ENCODE measurements around the gene ADCY3. TPM values are rescaled to one million over a fixed set of nuclear protein-coding genes. Genes with fewer than 3 reads are reported as not detected.

ADCY3 gene
- total RNA-seq (2014; rRNA removed; shearing (Covaris generic)), result 78.1 and 80.7 TPM in 2 replicates

DNA sequence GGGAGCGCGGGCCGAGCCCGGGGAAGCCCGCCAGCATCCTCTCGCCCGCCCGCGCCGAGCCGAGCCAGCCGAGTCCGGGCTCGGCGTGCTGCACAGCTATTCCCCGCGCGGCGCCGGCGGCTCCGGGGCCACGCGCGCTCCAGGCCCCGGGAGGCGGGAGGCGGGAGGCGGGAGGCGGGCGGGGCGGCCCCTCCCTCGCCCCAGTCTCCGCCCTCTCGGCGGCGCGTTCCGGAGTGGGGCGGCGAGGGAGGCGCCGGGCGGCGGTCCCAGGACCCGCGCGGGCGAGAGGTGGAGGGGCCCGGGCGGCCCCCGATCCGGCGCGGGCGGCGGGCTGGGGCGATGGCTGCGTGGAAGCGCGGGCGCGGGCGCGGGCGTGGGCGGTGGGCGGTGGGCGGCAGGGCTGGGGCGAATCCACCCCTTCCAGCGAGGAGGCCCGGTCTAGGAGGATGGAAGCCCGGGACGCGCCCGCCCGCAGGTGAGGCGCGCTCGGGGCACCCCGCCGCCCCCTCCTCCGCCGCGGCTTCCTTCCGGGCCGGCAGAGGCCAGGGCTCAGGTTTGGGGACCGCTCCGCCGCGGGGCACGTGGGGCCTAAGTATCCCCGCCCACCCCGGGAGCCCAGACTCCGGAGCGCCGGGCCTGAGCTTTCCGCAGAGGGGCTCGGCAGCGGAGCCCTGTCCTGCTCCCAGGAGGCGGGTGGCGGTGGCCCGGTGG lies at the start of gene ADCY3:
TSS of gene ADCY3 (minus strand) at position 140 of the 711 bp plus-strand sequence. CDS start 1,250 bp downstream, outside the sequence.
- DNase-seq (ENCODE audit: low spot score), result peak; percentile 37

DNA sequence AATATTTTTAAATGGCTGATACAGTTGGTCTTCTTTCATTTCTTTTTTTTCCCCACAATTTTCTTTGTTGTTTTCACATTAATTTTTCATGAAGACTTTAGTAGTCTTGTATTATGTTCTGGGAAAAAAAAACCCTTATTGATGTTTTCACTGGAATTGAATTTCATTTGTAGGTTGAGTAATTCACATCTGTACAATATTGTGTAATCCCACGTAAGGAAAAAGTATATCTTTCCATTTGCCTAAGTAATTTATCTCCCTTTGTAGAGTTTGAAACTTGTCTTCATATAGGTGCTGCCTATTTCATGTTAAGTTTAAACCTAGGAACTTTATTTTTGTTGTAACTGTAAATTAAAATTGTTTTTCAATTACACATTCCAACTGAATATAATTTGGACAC lies 49.7 kb upstream of the ADCY3 start:
- no peak for DNase-seq (ENCODE audit: low spot score)

DNA sequence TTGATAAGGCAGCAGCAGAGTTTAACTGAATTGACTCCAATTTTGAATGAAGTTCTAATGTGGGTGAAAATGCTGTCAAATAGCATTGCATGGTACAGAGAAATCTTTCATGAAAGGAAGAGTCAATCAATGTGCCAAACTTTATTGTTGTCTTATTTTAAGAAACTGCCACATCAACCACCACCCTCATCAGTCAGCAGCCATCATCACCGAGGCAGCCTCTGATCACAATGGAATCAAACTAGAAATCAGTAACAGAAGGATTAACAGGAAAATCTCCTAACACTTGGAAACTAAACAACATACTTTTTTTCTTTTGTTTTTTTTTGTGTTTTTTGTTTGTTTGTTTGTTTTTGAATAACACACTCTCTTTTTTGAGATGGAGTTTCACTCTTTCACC lies 41.9 kb upstream of the ADCY3 start:
- no peak for DNase-seq (ENCODE audit: low spot score)

DNA sequence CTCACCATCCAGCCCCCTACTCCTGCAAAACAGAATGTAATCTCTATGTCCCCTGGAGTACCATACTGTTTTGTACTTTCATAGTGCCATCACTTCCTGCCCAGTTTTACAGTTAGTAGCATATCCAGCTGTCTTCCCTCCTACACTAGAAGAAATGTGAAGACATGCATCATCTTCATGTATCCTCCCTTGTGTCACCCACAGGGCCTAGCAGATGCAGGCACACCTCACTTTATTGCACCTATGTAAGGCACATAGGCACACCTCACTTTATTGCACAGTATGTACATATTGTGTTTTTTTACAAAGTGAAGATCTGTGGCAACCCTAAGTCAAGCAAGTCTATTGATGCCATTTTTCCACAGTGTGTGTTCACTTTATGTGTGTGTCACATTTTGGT lies 39.7 kb upstream of the ADCY3 start:
- DNase-seq (ENCODE audit: low spot score), result no peak

DNA sequence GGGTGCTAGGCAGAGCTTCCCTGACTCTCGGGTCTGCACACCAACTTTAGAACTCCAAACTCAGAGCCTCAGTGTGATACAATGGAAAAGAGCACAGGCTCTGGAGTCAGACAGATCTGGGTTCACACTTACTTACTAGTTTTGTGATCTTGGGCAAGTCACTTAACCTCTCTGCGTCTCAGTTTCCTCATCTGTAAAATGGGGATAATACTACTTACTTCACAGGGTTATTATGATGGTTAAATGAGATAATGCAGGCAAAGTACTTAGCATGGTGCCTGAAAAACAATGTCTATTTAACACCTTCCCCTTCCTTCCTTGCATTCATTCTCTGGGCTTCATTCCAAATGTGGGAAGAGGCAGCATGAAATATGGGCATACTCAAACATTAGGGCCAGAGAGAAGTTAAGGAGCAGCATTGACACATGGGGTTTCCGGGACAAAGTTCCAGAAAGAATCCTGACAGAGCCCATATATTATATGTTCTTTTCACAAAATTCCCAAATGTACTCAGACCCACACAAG lies 38.4 kb upstream of the ADCY3 start:
- no peak for DNase-seq (ENCODE audit: low spot score)

DNA sequence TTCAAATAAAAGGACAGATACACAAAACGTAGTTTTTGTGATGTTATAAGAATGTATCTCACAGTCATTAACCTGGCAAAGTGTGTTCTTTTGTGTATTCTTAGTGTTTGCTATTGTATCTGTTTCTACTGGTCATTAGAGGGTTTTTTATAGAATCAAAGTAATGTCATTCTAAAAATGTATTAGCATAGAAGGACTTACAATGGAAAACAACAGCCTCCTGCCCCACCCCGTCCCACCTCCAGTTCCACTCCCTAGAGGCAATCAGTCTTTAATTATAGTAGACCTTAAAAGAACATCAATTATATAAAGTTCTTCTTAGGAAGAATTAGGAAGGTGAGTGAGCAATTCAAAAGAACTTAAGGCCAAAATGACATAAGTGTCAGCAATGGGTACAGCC lies 37.9 kb upstream of the ADCY3 start:
- DNase-seq (ENCODE audit: low spot score), result no peak

DNA sequence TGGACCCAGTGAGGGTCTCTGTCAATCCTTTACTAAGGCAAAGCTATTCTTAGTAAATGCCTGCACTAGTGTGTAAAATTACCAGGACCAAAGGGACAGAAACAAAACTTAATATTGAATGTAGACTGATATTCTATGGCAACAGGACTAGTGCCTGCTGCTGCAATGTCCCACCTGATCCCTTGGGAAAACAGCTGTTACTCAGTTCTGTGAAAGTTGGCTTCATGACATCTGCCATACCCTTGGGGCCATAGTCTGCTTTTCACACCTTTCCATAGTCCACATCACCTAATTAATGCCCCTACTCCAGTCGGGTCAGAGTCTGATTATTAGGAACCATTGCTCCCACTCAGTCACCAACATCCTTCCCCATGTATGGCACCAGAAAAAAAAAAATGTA lies 37.2 kb upstream of the ADCY3 start:
- DNase-seq (ENCODE audit: low spot score), result no peak

DNA sequence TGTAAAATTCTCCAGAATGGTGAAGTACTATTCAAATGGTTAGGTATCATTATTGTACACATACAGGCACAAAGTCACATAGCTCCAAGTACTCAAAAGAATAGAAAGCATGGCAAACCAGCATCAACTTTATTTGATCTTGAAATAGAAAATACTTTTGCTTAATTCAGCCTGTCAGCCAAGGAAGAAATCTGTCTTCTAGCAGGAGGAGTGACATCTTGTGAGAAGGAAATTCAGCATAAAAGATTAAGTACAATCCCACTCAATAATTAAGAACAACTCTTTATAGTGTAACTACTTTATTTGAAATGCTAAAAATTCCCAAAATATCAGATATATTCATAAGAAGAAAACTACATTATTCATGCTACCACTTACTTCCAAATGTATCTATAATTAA lies 35.9 kb upstream of the ADCY3 start:
- DNase-seq (ENCODE audit: low spot score), result no peak

DNA sequence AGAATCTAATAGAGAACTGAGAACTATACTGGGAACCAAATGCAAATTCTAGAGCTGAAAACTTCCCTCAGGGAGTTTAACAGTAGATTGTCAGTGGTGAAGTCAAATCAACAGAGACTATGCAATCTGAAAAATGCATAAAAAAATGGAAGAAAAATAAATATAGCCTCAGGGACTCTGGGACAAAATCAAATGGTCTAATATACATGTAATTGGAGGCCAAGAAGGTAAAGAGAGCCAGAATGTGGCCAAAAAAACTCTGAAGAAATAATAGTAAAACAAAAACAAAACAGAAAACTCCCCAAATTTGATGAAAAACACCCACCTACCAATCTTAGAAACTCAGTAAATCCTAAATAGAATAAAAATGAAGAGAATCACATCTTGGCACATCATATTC lies 35.2 kb upstream of the ADCY3 start:
- DNase-seq (ENCODE audit: low spot score), result no peak

DNA sequence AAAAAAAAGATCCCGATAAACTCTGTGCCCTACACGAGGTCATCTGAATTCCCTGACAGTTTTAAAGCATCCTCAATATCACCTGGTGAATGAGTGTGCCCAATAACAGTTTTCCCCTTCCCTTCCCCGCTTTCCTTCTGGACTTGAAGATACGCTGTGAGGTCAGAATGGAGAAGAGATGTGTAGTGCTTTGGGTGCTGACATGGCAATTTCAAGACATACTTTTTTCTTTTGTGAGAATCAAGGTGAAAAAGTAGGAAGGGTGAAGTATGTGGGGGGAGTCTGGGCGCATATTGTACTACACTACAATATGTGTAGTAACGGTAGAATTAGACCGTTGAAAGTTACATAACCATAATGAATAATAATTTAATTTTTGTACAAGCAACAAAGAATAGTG lies 30.1 kb upstream of the ADCY3 start:
- DNase-seq (ENCODE audit: low spot score), result no peak

DNA sequence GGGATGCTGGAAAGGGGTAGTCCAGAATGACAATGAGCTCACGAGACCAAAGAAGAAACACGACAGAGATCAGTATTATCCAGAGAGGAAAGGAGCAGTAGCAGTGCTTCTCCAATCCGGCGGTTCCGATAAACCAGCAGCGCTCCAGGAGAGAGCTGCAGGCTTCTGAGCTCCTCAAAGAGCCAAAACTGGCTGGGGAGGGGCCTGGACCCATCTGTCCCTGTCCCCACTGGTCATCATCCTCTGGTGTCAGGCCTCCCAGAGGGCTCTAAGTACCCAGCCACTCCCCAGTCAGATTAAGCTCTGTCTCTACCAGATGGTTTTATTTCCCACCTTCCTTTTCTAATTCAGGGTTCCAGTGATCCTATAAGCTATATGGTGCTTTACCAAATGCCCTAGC lies 28.5 kb upstream of the ADCY3 start:
- DNase-seq (ENCODE audit: low spot score), result no peak

DNA sequence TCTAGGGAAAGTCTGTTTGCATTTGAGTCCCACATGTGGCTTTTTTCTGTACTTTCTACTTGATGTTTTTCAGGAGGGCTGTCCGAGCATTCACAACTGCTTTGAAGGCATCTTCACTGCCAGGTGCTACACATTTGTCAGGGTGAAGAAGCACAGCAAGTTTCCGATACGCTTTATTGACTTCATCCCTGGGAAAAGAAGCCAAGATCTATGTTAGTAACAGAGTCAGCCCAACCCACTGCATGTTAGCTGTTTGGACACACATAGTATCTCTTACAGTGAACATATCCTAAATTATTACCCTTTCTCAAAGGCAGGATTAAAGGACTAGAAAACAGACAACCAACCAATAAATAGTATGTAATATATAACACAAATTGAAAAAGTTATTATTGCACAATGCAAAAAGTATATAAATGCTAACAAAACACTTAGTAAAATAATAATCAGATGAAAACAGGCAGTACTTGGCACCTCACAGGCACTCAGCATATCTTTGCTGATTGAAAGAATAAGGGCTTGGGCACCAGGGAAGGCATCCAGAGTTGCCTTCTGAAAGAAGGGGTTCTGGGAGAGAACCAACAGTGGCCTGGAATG lies 27.6 kb upstream of the ADCY3 start:
- no peak for DNase-seq (ENCODE audit: low spot score)

DNA sequence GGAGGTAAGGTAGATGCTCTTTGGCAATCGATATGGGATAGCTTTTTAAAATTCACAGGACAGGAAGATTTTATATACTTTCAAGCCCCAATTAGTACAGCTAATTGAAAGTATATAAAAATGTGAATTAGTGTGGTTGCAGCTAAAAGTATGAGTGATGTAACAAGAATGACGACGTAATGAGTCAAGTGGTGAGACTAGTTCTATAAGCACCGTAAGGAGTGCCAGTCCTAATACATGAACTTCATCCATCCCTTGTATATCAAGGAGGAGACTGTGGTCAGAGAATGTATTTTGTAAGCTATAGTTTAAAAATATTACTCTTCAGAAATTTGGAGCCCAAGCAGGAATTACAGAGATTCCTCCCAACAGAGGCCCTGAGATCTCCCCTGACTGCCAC lies 25.9 kb upstream of the ADCY3 start:
- DNase-seq (ENCODE audit: low spot score), result no peak

DNA sequence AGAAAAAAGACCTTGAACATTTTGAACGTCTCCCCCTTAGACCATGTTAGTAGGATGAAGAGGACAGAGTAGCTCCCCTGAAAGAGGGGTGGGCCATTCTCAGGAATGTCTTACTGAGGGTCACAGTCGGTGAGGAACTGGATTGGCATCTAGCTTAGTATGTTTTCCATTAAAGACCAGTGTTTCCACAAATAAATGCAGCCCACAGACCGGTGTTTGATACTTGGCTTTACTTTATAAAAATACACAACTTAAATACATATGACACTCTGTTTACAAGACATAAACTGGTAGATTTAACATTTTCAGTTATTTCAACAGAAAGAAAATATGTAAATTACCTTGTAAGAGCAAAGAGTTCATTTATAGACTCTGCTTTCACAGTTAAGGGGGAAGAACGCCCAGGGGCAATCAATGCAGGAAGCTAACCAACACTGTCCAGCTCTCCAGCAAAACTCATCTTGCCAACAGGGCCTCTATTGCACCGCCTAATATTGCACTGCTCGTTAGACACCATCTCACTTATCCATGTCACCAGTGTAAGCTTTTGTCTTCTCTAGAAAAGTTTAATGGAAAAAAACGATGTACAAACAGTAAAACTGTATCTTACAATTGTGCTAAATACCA lies 23.5 kb upstream of the ADCY3 start:
- DNase-seq (ENCODE audit: low spot score), result no peak

DNA sequence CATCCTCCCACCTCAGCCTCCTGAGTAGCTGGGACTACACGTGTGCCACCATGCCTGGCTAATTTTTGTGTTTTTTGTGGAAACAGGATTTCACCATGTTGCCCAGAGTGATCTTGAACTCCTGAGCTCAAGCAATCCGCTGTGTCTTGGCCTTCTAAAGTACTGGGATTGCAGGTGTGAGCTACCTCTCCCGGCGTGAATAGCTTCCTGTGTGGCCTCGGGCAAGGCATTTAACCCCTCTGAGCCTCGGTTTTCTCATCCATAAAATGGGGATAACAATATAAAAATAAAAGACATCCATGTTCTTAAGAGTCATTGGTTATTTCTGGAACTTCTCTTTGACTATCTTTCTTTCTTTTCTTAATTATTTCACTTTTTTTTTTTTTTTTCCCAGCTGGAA lies 19.3 kb upstream of the ADCY3 start:
- DNase-seq (ENCODE audit: low spot score), result no peak

DNA sequence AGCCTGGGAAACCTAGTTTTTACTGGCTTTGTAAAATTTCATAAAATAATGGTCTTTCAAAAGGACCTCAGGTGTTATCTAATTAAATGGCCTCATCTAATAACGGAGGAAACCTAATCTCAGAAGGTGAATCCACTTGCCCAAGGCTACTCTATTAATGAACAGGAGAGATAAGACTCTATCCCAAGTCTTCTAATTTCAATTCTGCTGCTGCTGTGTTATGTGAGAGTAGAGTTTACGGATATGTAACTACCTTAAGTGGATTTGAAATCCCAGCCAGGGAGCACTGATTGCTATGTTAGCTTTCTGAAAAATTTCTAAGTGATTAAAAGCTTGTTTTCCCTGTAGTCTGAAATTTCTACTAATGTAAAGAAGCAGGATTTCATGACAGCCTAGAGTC lies 17.2 kb upstream of the ADCY3 start:
- no peak for DNase-seq (ENCODE audit: low spot score)

DNA sequence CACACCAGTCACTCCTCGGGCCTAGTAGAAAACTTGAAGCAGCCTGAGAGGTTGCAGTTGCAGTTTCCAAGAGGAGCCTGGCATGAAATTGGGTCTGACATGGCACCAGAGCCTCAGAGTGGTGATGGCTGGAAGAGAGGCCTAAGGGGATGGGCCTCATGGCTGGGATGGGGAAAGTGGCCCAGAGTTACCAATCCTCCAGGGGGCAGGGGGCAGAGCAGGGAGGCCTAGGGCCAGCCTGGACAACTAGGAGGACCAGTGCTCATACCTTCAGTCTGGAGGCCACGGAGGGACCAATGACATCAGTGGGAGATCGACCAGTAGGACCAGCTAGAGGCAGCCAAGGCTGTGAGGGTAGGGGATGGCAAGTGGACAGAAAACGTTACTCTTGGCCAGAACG lies 15.1 kb upstream of the ADCY3 start:
- DNase-seq (ENCODE audit: low spot score), result no peak

DNA sequence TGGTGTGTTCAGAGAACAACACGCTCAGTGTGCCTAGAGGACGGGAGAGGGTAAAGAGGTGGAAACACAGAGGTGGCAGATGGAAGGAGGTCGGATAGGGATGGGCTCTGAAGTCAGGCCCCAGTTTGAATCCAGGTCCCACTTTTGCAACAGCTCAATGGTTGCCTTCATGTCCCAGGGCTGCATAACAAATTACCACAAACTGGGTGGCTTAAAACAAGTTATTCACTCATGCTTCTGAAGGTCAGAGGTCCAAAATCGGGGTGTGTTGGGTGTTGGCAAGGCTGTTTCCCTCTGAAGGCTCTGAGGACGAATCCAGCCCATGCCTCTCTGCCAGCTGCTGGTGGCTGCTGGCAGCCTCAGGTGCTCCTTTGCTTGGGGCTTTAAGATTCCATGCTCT lies 12.7 kb upstream of the ADCY3 start:
- no peak for DNase-seq (ENCODE audit: low spot score)

DNA sequence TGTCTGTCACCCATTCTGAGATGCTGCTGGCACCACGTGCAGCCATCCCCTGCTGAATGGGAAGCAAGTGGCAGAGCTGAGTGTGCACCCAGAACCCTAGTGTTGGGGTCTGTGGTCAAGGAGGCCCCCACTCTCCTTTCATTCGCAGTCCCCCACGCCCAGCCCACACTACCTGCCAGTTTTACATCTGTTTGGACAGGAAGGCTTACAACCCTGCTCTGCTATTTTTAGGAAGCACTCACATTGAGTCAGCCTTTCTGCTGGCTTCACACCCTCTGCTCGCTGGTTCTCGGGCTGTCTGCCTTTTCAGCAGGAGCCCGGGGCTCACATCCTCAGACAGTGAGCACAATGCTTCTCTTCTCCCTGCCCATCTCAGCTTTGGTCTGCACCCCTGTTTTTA lies 10.7 kb upstream of the ADCY3 start:
- no peak for DNase-seq (ENCODE audit: low spot score)

DNA sequence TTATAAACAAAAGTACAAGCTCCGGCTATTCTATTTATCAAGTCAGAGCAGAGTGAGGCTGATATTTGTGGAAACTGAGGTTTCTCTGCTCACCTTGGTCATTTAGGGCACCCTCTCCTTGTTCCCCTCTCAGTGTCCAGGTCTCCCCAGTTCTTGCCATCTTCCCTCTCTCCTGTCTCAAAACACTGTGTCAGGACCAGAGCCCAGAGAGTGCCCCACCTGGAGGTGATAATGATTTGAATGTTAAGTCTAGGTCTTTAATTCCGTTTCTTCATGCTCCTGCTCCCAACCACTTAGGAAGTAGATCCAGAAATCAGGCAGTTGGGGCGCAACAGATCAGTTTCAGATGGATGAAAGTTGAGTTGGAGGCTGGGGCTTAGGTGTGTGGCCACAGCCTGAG lies 9.2 kb upstream of the ADCY3 start:
- peak; percentile 28 for DNase-seq (ENCODE audit: low spot score)

DNA sequence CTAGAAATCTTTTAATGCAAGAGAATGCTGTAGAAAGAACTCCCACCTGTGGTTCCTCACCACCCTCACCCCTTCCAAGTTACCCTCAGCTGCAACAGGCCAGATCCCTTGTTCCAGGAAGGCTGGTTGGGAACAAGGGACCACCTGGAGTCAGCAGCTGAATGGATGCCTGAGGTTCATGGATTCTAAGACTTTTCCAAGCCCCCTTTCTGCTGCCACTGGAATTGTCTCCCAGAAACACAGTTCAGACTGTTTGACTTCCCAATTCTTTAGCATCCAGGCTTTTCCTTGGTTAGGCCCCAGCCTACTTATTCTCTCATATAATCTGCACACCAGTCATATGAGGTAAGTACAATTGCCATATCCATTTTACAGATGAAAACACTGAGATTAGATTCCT lies 8.0 kb upstream of the ADCY3 start:
- DNase-seq (ENCODE audit: low spot score), result no peak

DNA sequence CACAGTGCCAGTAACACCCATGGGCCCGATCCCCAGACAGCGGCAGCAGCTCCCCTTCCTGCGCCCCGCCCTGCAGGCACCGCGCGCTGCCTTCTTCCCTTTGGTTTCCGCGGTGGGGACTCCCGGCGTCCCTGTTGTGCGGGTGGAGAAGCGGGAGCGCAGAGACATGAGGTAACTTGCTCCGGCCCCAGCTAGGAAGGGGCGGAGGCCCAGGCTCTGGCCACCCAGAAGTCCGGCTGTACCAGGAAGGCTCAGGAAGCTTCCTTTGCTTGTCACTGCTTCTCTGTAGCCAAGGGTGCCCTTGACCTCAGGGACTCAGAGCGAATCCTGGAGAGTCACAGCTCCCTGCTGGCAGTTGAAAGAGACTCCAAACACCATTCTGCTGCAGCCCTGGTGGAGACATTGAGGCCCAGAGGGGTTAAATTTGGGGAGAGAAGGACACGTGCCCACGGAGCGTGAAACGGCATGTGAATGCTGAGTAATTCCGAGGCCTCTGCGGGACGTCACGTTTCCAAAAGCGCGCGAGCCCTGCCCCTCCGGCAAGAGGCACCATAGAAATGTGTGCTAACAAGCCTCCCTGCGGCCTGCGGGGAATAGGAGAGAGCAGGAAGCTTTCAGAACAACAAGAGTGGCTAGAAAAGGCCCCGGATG lies 6.7 kb upstream of the ADCY3 start:
- no peak for DNase-seq (ENCODE audit: low spot score)

DNA sequence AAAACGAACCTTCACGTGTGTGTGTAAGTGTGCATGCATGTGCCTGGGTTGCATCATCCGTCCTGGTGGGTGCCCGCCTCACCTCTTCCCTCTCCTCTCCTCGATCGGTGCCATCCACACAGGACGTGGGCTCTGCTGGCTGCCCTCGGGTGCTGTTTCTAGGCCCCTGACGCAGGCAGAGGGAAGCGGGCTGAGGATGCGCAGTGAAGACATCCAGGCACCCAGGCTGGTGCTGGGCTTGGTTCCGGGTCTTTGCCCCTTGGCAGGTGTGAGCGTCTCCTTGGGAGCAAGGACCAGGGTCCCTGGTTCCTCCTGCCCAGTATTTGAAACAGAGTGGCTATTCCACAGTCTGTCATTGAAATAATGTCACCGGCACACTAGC lies 6.2 kb upstream of the ADCY3 start:
- DNase-seq (ENCODE audit: low spot score), result no peak

All from HT-29 (cell line).